ENCODE measurements around the gene GAS6.

GRCh38 chr13:113843063-113843654 is 20.7 kb downstream of the GAS6 start:
- TF ChIP-seq GLIS3 (CRISPR knock-in tag; IDR thresholded peaks at IDR 0.05) (no peak), ZNF565 (CRISPR knock-in tag; conservative IDR thresholded peaks at IDR 0.05; ENCODE audit: low read depth) (no peak), CREB5 (CRISPR knock-in tag; IDR thresholded peaks at IDR 0.05; ENCODE audit: low read depth) (no peak), BACH2 (CRISPR knock-in tag; IDR thresholded peaks at IDR 0.05; ENCODE audit: borderline replicate concordance) (no peak), TCF4 (CRISPR knock-in tag; IDR thresholded peaks at IDR 0.05; ENCODE audit: borderline replicate concordance) (no peak), TSHZ2 (CRISPR knock-in tag; IDR thresholded peaks at IDR 0.05) (no peak)

Data from SK-N-SH treated with all-trans-retinoic acid at 6 μM for 48 hours (cell line).